WTC11 (cell line): ENCODE measurements around the gene ZSWIM6. TPM values are rescaled to one million over a fixed set of nuclear protein-coding genes. Genes with fewer than 3 reads are reported as not detected.

Source experiments
- ATAC-seq: fragments of 200-7000 bp; cut with Tn5 transposase; 2 replicates; pipeline ENCODE4 v1.10.0; 2021; ENCODE audit warnings: mild to moderate bottlenecking, moderate library complexity
- CTCF ChIA-PET: fragments of 300-600 bp; sonication (Branson Sonifier 250); formaldehyde crosslinking; loops from one replicate; lab custom pipeline; 2021; ENCODE audit warnings: antibody characterized with exemption; lab: Charles Lee
- POLR2A ChIA-PET: fragments of 350-600 bp; sonication (Branson Sonifier 250); formaldehyde crosslinking; loops from one replicate; lab custom pipeline; 2021; ENCODE audit warnings: antibody characterized with exemption; lab: Charles Lee
- DNase-seq: peaks from one replicate; pipeline ENCODE4 v3.0.0; 2021; ENCODE audit warnings: low spot score
- H3K27ac Mint-ChIP-seq: 2 replicates; pipeline ENCODE4 v1.8.0; 2021; ENCODE audit warnings: mixed read lengths
- H3K27me3 Mint-ChIP-seq: 2 replicates; pipeline ENCODE4 v1.8.0; 2021; ENCODE audit warnings: low read depth, mild to moderate bottlenecking, moderate library complexity, mixed read lengths
- H3K36me3 Mint-ChIP-seq: 2 replicates; pipeline ENCODE4 v1.8.0; 2021; ENCODE audit warnings: mixed read lengths
- H3K4me1 Mint-ChIP-seq: 2 replicates; pipeline ENCODE4 v1.8.0; 2022; ENCODE audit warnings: mixed read lengths
- H3K4me3 Mint-ChIP-seq: 2 replicates; pipeline ENCODE4 v1.8.0; 2021; ENCODE audit warnings: mild to moderate bottlenecking, moderate library complexity, mixed read lengths
- H3K9me3 Mint-ChIP-seq: 2 replicates; pipeline ENCODE4 v1.8.0; 2021; ENCODE audit warnings: mixed read lengths
- ATF2 ChIP-seq: sonication (generic); formaldehyde crosslinking; IDR thresholded peaks from 2 replicates; pipeline ENCODE4 v1.8.1; 2022; ENCODE audit warnings: low read depth, missing genetic modification reagents, borderline replicate concordance
- CTCF ChIP-seq: fragments of 200-600 bp; IDR thresholded peaks from 2 replicates; pipeline ENCODE4 v1.8.0; 2022; ENCODE audit warnings: antibody characterized with exemption
- E2F4 ChIP-seq: sonication (generic); formaldehyde crosslinking; IDR thresholded peaks from 2 replicates; pipeline ENCODE4 v1.8.1; 2022; ENCODE audit warnings: low read depth, mild to moderate bottlenecking, moderate library complexity, missing genetic modification reagents, borderline replicate concordance
- E2F5 ChIP-seq: sonication (generic); formaldehyde crosslinking; IDR thresholded peaks from 2 replicates; pipeline ENCODE4 v1.8.1; 2022; ENCODE audit warnings: mild to moderate bottlenecking, moderate library complexity, missing genetic modification reagents
- HMGA2 ChIP-seq: fragments of 250-450 bp; sonication (Bioruptor Pico); IDR thresholded peaks from 2 replicates; pipeline ENCODE4 v1.4.0; 2021; ENCODE audit warnings: mild to moderate bottlenecking, moderate library complexity
- NFE2L1 ChIP-seq: sonication (generic); formaldehyde crosslinking; IDR thresholded peaks from 2 replicates; pipeline ENCODE4 v1.8.1; 2023; ENCODE audit warnings: missing genetic modification reagents
- NR3C1 ChIP-seq: sonication (generic); formaldehyde crosslinking; conservative IDR thresholded peaks from 2 replicates; pipeline ENCODE4 v1.8.1; 2023; ENCODE audit warnings: low read depth, mild to moderate bottlenecking, missing genetic modification reagents
- SMAD3 ChIP-seq: sonication (generic); formaldehyde crosslinking; IDR thresholded peaks from 2 replicates; pipeline ENCODE4 v1.8.0; 2022; ENCODE audit warnings: missing genetic modification reagents, mild to moderate bottlenecking, borderline replicate concordance
- TEAD4 ChIP-seq: sonication (generic); formaldehyde crosslinking; IDR thresholded peaks from 2 replicates; pipeline ENCODE4 v1.8.0; 2022; ENCODE audit warnings: mild to moderate bottlenecking, missing genetic modification reagents
- USF1 ChIP-seq: sonication (generic); formaldehyde crosslinking; IDR thresholded peaks from 2 replicates; pipeline ENCODE4 v1.8.0; 2022; ENCODE audit warnings: mild to moderate bottlenecking, missing genetic modification reagents
- ZBTB21 ChIP-seq: sonication (generic); formaldehyde crosslinking; IDR thresholded peaks from 2 replicates; pipeline ENCODE4 v1.8.1; 2023; ENCODE audit warnings: mild to moderate bottlenecking, missing genetic modification reagents, borderline replicate concordance
- ZNF121 ChIP-seq: sonication (generic); formaldehyde crosslinking; IDR thresholded peaks from 2 replicates; pipeline ENCODE4 v1.8.0; 2023; ENCODE audit warnings: missing genetic modification reagents
- ZNF425 ChIP-seq: fragments of 250-450 bp; sonication (Bioruptor Pico); conservative IDR thresholded peaks from 2 replicates; pipeline ENCODE4 v1.9.0; 2021; ENCODE audit warnings: mild to moderate bottlenecking
- ZNF512 ChIP-seq: sonication (generic); formaldehyde crosslinking; IDR thresholded peaks from 2 replicates; pipeline ENCODE4 v1.8.1; 2022; ENCODE audit warnings: missing genetic modification reagents, borderline replicate concordance
- ZNF532 ChIP-seq: fragments of 250-450 bp; sonication (Bioruptor Pico); IDR thresholded peaks from 2 replicates; pipeline ENCODE4 v1.9.0; 2021; ENCODE audit warnings: mild to moderate bottlenecking, borderline replicate concordance
- ZNF671 ChIP-seq: fragments of 250-450 bp; sonication (Bioruptor Pico); IDR thresholded peaks from 2 replicates; pipeline ENCODE4 v1.8.0; 2021; ENCODE audit warnings: mild to moderate bottlenecking
- total RNA-seq: library from RNA; stranded (reverse); gene quantifications from 3 replicates; pipeline ENCODE4 v1.2.3, GENCODE V29; 2021

Gene ZSWIM6
- total RNA-seq, 1 experiment from 2014 or later, result 12.5 TPM

GRCh38 chr5:61417851-61418250 is 85.8 kb downstream of the ZSWIM6 start:
- DNase-seq (no peak), ATAC-seq (no peak)
- POLR2A ChIA-PET, result no interaction called here
- Mint-ChIP-seq H3K27ac (peak overlapping the region; percentile 44; the same call in 1 of the 2 replicates), H3K4me1 (peaks cover 49% of the 10 kb centered on the region), H3K27me3 (no peaks in the 10 kb centered on the region), H3K36me3 (peaks cover 6% of the 10 kb centered on the region), H3K4me3 (no peak overlapping the region)
- CTCF ChIA-PET, result no interaction called here
- TF ChIP-seq ZNF512 (CRISPR knock-in tag) (no peak), E2F4 (CRISPR knock-in tag) (no peak), SMAD3 (no peak), E2F5 (no peak)
- TF ChIP-seq, all 79 proteins: peak for 0
- peaks cover 7% of the 10 kb centered on the region for H3K9me3 Mint-ChIP-seq

GRCh38 chr5:61419106-61419505 is 87.0 kb downstream of the ZSWIM6 start:
- no peak for DNase-seq
- Mint-ChIP-seq H3K4me3 (no peak overlapping the region), H3K4me1 (peaks cover 53% of the 10 kb centered on the region), H3K27ac (no peak overlapping the region), H3K36me3 (peaks cover 6% of the 10 kb centered on the region), H3K27me3 (no peaks in the 10 kb centered on the region), H3K9me3 (peaks cover 7% of the 10 kb centered on the region)
- no peak for ATAC-seq
- TF ChIP-seq ZNF425 (no peak), NR3C1 (CRISPR knock-in tag) (no peak), ZBTB21 (CRISPR knock-in tag) (no peak), HMGA2 (no peak), CTCF (no peak)
- ChIA-PET POLR2A (no interaction called here), CTCF (no interaction called here)

GRCh38 chr5:61420016-61420415 is 88.0 kb downstream of the ZSWIM6 start:
- H3K27ac Mint-ChIP-seq, result no peak overlapping the region
- H3K9me3 Mint-ChIP-seq, result peaks cover 7% of the 10 kb centered on the region
- CTCF ChIA-PET, result no interaction called here
- H3K36me3 Mint-ChIP-seq, result peaks cover 6% of the 10 kb centered on the region
- no peak overlapping the region for H3K4me3 Mint-ChIP-seq
- H3K27me3 Mint-ChIP-seq, result no peaks in the 10 kb centered on the region
- ATAC-seq, result no peak
- POLR2A ChIA-PET, result no interaction called here
- no peak for DNase-seq
- peaks cover 48% of the 10 kb centered on the region for H3K4me1 Mint-ChIP-seq
- TF ChIP-seq NFE2L1 (CRISPR knock-in tag) (no peak), ATF2 (CRISPR knock-in tag) (no peak), TEAD4 (CRISPR knock-in tag) (no peak), USF1 (CRISPR knock-in tag) (no peak), ZNF671 (no peak), ZNF532 (CRISPR knock-in tag) (no peak), ZNF121 (CRISPR knock-in tag) (no peak)
